Upper lobe of left lung (tissue), 4 donors: ENCODE results near the gene SCRT2.
"Not testable (repeated sequence)": the region's sequence is repeated elsewhere in the genome, so short reads cannot be mapped to it uniquely, and the experiment has no call there.

Source experiments
- CTCF ChIP-seq, 6 experiments: fragments of 450-650 bp in 4 of 6; fragments of 200-600 bp in 2 of 6; sonication (generic) in 2 of 6; IDR thresholded peaks; one replicate each; pipeline ENCODE4 v1.5.1; 2016 to 2019; ENCODE audit warnings: antibody characterized with exemption in 6 of 6
- EP300 ChIP-seq, 4 donors: sonication (generic); formaldehyde crosslinking; IDR thresholded peaks; one replicate each; pipeline ENCODE4 v1.5.1; 2017; ENCODE audit warnings: antibody characterized with exemption in 4 of 4, control low read depth in 2 of 4
- POLR2A ChIP-seq, 4 donors: fragments of 450-650 bp; IDR thresholded peaks; one replicate each; pipeline ENCODE4 v1.5.1; 2016 to 2017; ENCODE audit warnings: antibody characterized with exemption in 4 of 4, mild to moderate bottlenecking in 2 of 4
- POLR2AphosphoS5 ChIP-seq, 2 donors: sonication (generic); formaldehyde crosslinking; IDR thresholded peaks; one replicate each; pipeline ENCODE4 v1.5.1; 2017; ENCODE audit warnings: antibody characterized with exemption in 2 of 2

- not testable (repeated sequence) for TF ChIP-seq POLR2A, EP300, CTCF, POLR2AphosphoS5 (IDR thresholded peaks at IDR 0.05)
Measured at GRCh38 chr20:642013-642397, 33.6 kb downstream of the SCRT2 start.
